NCI-H446 (cell line): ENCODE data around the gene PERCC1.
A peak's percentile ranks its signal among the peaks of the same experiment; 100 is the strongest.

Source experiments
- DNase-seq, 2 experiments: peaks; one replicate each; lab custom pipeline; 2025; lab: John Stamatoyannopoulos, UW

PERCC1 gene

GRCh38 chr16:1412847-1413246, 18.0 kb upstream of the PERCC1 start:
- DNase-seq: no peak

- peak in 1 of 2 experiments; percentile 25 for DNase-seq
Measured at GRCh38 chr16:1413684-1414531, 17.0 kb upstream of the PERCC1 start.

- peak in 1 of 2 experiments; percentile 62 for DNase-seq
Measured at GRCh38 chr16:1414532-1415260, 16.2 kb upstream of the PERCC1 start, which contains the start of gene UNKL. UNKL (minus strand) TSS chr16:1414704; CDS start chr16:1414691, 13 bp downstream.

GRCh38 chr16:1416521-1416941, 14.3 kb upstream of the PERCC1 start:
- no peak for DNase-seq

GRCh38 chr16:1420111-1420539, 10.8 kb upstream of the PERCC1 start:
- no peak for DNase-seq

- no peak for DNase-seq
Measured at GRCh38 chr16:1422076-1422475, 8.8 kb upstream of the PERCC1 start.

GRCh38 chr16:1424028-1424427, 6.8 kb upstream of the PERCC1 start:
- no peak for DNase-seq

- DNase-seq: no peak
Measured at GRCh38 chr16:1425616-1426370, 5.1 kb upstream of the PERCC1 start.

- DNase-seq: no peak
Measured at GRCh38 chr16:1426734-1427471, 4.0 kb upstream of the PERCC1 start.

GRCh38 chr16:1427473-1428461, 3.1 kb upstream of the PERCC1 start:
- DNase-seq: no peak

GRCh38 chr16:1428511-1428910, 2.4 kb upstream of the PERCC1 start:
- no peak for DNase-seq

GRCh38 chr16:1429012-1429411, 1.9 kb upstream of the PERCC1 start:
- no peak for DNase-seq

- no peak for DNase-seq
Measured at GRCh38 chr16:1429631-1430030, 1.2 kb upstream of the PERCC1 start.

GRCh38 chr16:1430214-1430758, 592 bp upstream of the PERCC1 start:
- no peak for DNase-seq

- no peak for DNase-seq
Measured at GRCh38 chr16:1431497-1432270, 806 bp downstream of the PERCC1 start.

GRCh38 chr16:1432388-1433262, 1.7 kb downstream of the PERCC1 start:
- DNase-seq: no peak

GRCh38 chr16:1433263-1433560, 2.3 kb downstream of the PERCC1 start:
- DNase-seq: no peak

- DNase-seq: no peak
Measured at GRCh38 chr16:1433756-1434155, 2.9 kb downstream of the PERCC1 start.
